SH-SY5Y (cell line): ENCODE results near the gene FAM222A.

Source experiments
- GATA2 ChIP-seq: IDR thresholded peaks from 2 replicates; pipeline ENCODE4 v1.6.1; 2011; ENCODE audit warnings: mild to moderate bottlenecking, low read depth, low read length
- GATA3 ChIP-seq: IDR thresholded peaks from 2 replicates; pipeline ENCODE4 v1.6.1; 2011; ENCODE audit warnings: low read depth, mild to moderate bottlenecking, low read length, moderate library complexity

The FAM222A gene

DNA sequence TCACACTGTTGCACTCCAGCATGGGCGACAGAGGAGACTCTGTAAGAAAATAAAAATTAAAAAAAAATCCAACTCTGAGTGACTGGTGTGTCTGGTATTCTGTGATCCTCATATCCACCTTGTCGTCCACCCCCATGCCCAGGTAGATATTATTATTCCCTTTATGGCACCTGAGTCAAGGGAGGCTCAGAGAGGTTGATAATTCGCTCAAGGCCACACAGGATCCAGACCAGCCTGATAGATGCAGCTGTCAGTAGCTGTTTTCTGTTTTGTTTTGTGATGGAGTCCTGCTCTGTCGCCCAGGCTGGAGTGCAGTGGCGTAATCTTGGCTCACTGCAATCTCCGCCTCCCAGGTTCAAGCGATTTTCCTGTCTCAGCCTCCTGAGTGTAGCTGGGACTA lies 14.8 kb upstream of the FAM222A start:
- no peak for TF ChIP-seq GATA3
- no peak for TF ChIP-seq GATA2

DNA sequence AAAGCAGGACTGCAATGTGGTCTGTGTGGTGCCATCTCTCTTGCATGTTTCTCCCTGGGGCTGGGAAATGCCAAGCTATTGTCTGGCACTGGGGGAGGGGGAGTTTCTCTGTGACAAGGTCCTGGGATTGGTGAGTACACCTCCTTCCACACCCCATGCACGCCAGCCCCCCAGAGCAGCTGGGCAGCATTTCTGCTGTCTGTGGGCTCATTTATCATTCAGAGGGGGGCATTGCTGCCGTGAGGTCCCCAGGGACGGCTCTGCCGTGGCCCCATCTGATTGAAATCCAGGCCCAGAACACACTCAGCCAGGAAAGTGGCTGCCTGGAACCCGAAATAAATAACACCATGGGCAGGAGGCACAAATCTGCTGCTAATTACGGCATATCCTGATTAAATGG lies 12.6 kb upstream of the FAM222A start:
- TF ChIP-seq GATA2: peak; percentile 92
- TF ChIP-seq GATA3: no peak

DNA sequence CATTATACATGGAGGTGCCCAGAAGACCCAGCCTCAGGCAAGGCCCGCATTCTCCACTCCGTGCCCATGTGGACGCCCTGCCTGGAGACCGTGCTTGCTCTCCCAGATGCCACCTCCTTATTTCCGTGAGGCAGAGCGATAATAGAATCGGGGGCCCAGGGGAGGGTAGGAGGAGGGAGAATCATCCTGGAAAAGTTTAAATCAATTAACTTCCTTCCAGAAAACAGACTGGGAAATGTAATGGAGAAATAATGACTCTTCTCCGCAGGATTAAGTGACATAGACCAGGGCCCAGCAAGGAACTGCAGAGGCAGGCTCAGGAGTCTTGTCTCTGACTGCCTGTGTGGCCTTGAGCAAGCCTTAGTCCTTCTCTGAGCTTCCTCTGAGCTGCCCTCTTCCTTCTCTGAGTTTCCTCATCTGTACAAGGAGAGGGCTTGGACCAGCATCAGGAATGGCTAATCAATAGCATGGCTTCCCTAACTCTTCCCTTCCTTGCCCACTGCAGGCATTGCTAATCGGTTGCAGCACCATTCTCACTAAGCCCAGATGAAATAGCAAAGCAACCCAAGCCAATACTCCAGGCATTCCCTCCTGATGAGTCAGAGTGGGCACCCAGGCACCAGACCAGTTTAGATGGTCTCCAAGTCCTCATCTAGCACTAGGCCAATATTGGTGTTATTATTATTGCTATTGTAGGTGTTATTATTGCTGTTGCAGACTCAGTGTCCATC lies 11.3 kb upstream of the FAM222A start:
- no peak for TF ChIP-seq GATA2
- no peak for TF ChIP-seq GATA3

DNA sequence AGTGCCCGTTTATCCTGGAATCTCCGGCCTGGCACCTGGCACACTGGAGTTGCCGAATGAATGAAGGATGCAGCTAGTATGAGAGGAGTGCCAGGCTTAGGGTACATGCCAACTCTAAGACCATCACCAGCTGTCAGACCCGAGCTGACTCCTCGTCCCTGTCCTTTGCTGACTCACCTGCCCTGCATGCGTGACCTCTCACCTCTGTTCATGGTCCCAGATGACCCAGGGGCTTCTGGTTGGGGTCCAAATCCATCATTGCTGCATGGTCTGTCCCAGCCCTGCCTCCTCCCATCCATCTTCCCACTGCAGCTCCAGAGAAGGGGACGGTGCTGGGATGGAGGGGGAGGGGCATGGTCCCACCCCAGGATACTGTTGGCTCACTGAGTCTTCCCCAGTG lies 9.9 kb upstream of the FAM222A start:
- TF ChIP-seq GATA2 (peak; percentile 60), GATA3 (no peak)

DNA sequence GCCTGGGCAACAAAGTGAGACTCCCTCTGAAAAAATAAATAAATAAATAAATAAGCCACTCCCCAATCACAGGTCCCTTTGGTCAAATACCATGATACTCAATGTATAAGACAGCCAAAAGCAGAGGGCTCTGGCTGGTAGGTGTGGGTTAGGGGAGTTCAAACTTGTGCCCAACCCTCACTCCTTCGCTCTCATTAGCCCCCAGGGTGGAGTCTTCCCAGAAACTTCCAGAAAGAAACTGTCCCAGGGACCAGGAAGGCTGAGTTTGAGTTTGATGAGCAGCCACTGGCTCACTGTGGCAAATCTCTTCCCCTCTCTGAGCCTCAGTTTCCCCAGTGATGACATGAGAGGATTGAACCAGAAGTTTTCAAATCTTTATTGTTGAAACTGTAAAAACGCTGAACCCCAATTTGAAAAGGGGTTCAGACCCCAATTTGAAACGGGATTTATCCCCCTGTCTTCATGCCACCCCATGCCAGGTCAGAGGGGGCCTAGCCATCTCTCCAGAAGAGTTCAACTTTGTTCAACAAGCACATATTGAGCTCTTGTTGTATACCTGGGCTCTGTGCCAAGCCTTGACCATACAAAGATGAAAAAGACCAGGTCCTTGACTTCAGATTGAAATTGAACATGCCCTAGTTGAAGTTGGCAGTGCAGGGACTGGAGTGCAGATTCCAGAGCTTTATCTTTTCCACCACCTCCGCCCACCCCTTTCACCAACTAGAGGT lies 9.1 kb upstream of the FAM222A start:
- no peak for TF ChIP-seq GATA2
- no peak for TF ChIP-seq GATA3

DNA sequence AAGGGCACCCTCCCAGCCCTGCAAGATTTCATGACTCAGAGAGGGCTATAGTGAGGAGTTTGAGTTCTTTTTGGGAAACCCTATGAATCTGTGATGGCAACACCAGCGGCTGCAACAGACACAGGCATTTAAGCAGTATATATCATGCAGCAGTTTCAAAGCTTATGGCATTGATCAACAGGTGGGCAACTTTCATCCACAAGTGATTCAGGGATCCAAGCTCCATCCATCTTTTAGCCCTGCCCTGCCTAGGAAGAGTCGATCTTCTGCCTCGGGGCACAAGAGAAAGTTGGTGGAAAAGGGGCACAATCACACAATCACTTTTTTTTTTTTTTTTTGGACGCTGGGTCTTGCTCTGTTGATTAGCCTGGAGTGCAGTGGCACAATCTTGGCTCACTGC lies 8.3 kb upstream of the FAM222A start:
- TF ChIP-seq GATA2 (no peak), GATA3 (no peak)

DNA sequence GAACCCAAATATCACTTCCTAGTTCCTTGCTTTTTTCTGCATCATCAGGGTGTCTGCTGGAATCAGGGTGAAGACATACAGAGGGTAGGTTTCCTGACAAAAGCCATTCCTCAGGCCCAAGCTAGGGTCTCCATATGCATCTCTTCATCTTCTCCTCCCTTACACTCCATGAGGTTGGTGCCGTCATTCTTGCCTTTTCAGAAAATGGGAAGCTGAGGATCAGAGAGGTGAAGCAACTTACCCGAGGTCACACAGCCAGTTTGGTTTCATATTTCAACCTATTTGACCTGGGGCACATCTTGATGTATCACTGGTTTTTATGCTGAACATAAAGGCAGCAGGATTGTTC lies 7.3 kb upstream of the FAM222A start:
- no peak for TF ChIP-seq GATA2
- TF ChIP-seq GATA3: no peak

DNA sequence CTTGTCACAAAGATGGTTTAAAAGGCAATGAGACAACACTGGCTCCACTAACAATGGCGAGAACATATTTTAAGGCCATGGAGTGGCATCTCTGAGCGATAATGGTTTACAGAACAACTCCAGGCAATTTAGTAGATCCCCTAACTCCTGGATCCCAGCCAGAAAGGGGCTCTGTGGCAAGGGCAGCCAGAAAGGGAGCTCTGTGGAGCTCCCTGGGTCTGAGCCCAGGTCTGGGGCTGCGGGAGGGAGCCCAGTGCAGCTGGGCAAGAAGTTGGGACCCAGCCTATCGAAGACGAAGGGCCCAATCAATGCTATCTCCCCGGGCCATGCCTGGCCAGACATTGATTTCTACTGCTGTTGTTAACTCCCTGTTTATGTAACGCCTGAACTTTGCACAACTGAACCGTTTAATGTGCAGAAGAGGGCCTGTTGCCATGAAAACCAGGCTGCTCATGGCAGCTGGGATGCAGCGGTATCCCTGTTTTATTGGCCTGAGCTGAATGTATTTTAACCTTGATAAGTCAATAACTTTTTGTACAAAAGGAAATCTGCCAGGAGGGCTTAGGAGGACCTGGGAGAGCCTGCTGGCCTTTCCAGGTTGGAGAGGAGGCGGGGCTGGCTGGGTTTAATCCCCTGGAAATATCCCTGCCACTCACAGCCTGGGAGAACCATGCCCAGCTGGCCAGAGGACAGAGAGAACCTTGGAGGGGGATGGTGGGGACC lies 6.7 kb upstream of the FAM222A start:
- TF ChIP-seq GATA3 (no peak), GATA2 (peak; percentile 63)

DNA sequence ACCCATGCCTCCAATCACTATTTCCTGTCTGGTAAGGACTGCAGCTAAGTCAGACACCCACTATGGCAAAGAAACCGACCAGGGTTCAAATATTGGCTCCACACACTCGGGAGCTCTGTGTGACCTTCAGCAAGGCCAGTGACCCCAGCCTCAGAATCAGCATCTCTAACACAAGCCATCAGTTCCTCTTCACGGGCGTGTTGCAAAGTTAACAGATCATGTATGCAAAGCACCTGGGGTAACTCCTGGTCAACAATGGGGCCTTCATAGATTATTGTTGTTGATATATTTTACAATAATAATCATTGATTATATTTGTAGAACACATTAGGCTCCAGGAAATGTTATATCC lies 6.2 kb upstream of the FAM222A start:
- no peak for TF ChIP-seq GATA2
- TF ChIP-seq GATA3: no peak

DNA sequence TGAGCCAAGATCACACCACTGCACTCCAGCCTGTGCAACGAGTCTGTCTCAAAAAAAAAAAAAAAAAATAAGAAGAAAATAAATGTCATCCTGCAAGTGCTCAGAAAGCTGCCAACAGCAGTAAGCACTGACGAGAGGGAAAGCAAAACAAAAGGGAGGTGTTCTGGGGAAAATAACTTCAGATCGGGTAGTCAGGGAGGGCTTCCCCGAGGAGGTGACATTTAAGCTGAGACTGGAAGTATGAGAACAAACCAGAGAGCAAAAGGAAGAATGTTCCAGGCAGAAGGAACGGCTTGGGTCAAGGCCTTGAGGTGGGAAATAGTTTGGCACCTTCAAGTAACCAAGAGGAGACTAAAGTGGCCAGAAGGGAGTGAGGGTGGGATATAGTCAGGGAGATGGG lies 4.7 kb upstream of the FAM222A start:
- TF ChIP-seq GATA2 (no peak), GATA3 (no peak)

DNA sequence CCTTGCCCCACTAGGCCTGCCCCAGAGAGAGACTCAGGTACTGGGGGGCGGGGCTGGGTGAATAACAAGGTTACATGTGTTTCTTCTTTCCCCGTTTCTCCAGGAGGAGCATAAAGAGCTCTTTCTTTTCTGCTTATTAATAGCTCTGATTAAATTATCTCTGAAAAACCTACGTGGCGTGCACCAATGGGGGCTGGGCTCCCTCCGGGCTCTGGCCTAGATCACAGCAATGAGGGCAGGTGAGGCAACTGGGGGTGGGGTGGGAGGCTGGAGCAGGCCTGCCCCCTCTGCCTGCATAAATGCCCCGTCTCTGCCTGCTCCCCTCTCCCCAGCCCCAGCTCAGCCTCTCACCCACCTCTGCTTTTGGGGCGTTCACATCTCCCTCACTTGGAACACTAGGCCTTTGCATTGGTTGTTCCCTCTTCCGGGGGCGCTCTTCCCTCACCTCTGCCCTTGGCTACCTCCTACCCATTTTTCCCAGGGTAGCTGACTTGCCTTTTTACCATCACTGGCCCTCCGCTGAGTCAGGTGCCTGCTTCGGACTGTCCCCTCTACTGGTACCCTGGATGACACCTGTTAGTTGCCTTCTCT lies 4.1 kb upstream of the FAM222A start:
- TF ChIP-seq GATA2 (no peak), GATA3 (no peak)

DNA sequence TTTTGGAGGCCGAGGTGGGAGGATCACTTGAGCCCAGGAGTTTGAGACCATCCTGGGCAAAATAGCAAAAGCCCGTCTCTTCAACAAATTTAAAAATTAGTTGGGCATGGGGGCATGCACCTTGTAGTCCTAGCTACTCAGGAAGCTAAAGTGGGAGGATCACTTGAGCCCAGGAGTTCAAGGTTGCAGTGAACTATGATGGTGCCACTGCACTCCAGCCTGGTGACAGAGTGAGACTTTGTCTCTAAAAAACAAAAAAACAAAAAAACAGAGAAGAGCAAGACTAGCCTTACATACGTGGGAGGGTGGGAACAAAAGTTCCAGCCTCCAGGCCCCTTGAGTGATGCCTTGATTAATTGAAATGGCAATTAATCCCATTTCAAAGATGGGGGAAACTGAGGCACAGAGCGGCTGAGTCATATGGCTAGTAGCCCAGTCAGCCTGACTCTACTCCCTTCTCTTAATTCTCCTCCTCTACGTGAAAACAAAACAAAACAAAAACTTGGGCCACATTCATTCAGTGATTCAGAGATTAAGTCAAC lies 3.3 kb upstream of the FAM222A start:
- no peak for TF ChIP-seq GATA3
- TF ChIP-seq GATA2: no peak

DNA sequence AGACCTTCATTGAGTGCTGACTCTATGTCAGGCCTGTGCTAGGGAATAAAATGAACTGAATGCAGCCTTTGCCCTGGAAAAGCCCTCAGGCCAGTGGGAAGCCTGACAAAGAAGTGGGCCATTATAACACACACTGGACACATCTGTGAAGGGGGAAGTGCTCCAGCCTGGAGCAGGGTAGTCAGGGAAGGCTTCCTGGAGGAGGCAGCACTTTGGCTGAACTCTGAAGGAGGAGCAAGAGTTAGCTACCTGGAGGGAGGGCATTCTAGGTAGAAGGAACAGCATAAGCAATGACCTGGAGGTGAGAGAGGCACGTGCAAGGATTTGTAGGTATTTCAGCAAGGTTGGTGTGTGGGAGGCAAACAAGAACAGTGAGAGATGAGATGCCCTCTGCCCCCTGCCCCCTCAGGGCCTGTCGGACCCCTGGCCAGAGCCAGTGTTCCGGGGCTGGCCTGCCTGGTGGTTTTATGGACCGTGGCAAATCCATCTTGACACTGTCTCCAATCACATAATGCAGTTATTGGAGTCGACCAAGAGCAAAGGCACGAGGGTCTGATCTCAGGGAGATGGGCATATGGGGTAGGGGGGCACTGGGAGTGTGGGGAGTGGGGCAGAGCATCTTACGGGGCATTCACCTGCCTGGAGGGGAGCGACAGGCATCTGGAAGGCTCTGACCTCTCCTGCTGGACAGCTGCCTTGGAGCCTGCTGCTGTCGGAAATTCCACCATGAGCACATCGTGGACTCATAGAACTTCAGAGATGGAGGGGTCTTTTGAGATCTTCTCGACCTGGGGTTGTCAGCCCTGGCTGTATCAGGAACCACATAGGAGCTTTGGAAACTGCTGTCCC lies 2.7 kb upstream of the FAM222A start:
- TF ChIP-seq GATA3 (no peak), GATA2 (no peak)
